Right lobe of liver (tissue), 4 donors: Measurements from ENCODE around the gene NDC1.

Source experiments
- POLR2A ChIP-seq: fragments of 450-650 bp; IDR thresholded peaks from one replicate; pipeline ENCODE4 v1.6.1; 2017; ENCODE audit warnings: antibody characterized with exemption, mild to moderate bottlenecking
- TF ChIP-seq, protein P1 (sequence below), 4 donors: fragments of 200-600 bp in 3 of 4; fragments of 450-650 bp in 1 of 4; IDR thresholded peaks; one replicate each; pipeline versions ENCODE4 v1.5.1 to v1.8.0; 2016 to 2022; ENCODE audit warnings: antibody characterized with exemption in 4 of 4, mild to moderate bottlenecking in 2 of 4
- donor health status: DM: no; HTN: no; CAD: no.
- donor health status: DM: no; HTN: no; CAD: no.
- donor health status: DM: no; HTN: yes; CAD: no.

DNA sequence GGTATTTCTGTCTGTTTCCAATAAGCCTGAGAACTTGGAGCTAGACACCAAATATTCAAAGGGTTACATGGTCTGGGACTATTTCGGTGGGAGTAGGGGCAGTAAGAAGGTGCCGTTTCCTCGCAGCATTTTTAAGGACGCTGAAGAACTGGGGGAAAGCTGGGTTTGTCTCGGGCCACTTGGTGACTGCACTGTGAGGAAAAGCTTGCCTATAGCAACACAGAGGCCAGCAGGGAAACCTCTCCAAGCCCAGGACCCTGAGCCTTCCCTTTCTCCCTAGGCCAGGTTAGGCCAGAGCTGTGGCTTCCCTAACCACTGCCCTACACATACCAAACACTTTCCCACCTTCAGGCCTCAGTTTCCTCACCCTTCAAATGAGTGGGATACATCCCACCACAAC lies 102.4 kb downstream of the NDC1 start:
- TF ChIP-seq POLR2A, result no peak
- TF ChIP-seq, protein P1, sequence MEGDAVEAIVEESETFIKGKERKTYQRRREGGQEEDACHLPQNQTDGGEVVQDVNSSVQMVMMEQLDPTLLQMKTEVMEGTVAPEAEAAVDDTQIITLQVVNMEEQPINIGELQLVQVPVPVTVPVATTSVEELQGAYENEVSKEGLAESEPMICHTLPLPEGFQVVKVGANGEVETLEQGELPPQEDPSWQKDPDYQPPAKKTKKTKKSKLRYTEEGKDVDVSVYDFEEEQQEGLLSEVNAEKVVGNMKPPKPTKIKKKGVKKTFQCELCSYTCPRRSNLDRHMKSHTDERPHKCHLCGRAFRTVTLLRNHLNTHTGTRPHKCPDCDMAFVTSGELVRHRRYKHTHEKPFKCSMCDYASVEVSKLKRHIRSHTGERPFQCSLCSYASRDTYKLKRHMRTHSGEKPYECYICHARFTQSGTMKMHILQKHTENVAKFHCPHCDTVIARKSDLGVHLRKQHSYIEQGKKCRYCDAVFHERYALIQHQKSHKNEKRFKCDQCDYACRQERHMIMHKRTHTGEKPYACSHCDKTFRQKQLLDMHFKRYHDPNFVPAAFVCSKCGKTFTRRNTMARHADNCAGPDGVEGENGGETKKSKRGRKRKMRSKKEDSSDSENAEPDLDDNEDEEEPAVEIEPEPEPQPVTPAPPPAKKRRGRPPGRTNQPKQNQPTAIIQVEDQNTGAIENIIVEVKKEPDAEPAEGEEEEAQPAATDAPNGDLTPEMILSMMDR (IDR thresholded peaks at IDR 0.05), result no peak
